K562 (cell line): ENCODE data around the gene SLA2. TPM values are rescaled to one million over a fixed set of nuclear protein-coding genes. Genes with fewer than 3 reads are reported as not detected.
A peak's percentile ranks its signal among the peaks of the same experiment; 100 is the strongest.

Experiments
- DACH1 ChIP-seq: fragments of 450-650 bp; IDR thresholded peaks from 2 replicates; pipeline ENCODE4 v1.6.1; 2018; ENCODE audit not compliant: partially characterized antibody
- E2F1 ChIP-seq: sonication (generic); formaldehyde crosslinking; IDR thresholded peaks from 2 replicates; pipeline ENCODE4 v1.8.1; 2023; ENCODE audit warnings: mild to moderate bottlenecking, missing genetic modification reagents, moderate library complexity
- HSF4 ChIP-seq: fragments of 250-450 bp; sonication (Bioruptor Pico); IDR thresholded peaks from 2 replicates; pipeline ENCODE4 v2.1.2; 2022; ENCODE audit warnings: mild to moderate bottlenecking, moderate library complexity, borderline replicate concordance
- IRF1 ChIP-seq: sonication (generic); formaldehyde crosslinking; IDR thresholded peaks from 2 replicates; pipeline ENCODE4 v1.8.0; 2022; ENCODE audit warnings: missing genetic modification reagents, mild to moderate bottlenecking, borderline replicate concordance
- KDM4B ChIP-seq, 2 experiments: fragments of 450-650 bp in 1 of 2; sonication (generic) in 1 of 2; IDR thresholded peaks; 2 replicates each; pipeline ENCODE4 v1.6.1; 2016 to 2017; ENCODE audit warnings: borderline replicate concordance in 2 of 2, antibody characterized with exemption in 1 of 2, low read depth in 1 of 2, mild to moderate bottlenecking in 1 of 2
- NFRKB ChIP-seq: fragments of 450-650 bp; IDR thresholded peaks from 2 replicates; pipeline ENCODE4 v1.6.1; 2016; ENCODE audit warnings: low read depth
- REST ChIP-seq, 2 experiments: fragments of 450-650 bp; formaldehyde crosslinking in 1 of 2; IDR thresholded peaks; 2 replicates each; pipeline versions ENCODE4 v1.4.0 to v1.6.1; 2014 to 2020; ENCODE audit warnings: mild to moderate bottlenecking in 2 of 2, borderline replicate concordance in 1 of 2, low read depth in 1 of 2
- RFX7 ChIP-seq: fragments of 250-450 bp; sonication (Bioruptor Pico); IDR thresholded peaks from 2 replicates; pipeline ENCODE4 v1.5.1; 2021; ENCODE audit warnings: mild to moderate bottlenecking
- SP1 ChIP-seq: sonication (generic); formaldehyde crosslinking; IDR thresholded peaks from 2 replicates; pipeline ENCODE4 v1.8.1; 2022; ENCODE audit warnings: mild to moderate bottlenecking, missing genetic modification reagents
- SRSF1 ChIP-seq: fragments of 200-400 bp; formaldehyde crosslinking; IDR thresholded peaks from 2 replicates; pipeline ENCODE4 v1.6.1; 2017; ENCODE audit warnings: mild to moderate bottlenecking, low read depth, low read length, moderate library complexity
- SRSF3 ChIP-seq: fragments of 200-400 bp; formaldehyde crosslinking; IDR thresholded peaks from 2 replicates; pipeline ENCODE4 v1.6.1; 2016; ENCODE audit warnings: mild to moderate bottlenecking, low read length, moderate library complexity; ENCODE audit not compliant: insufficient read depth
- TRIM25 ChIP-seq: fragments of 450-650 bp; IDR thresholded peaks from 2 replicates; pipeline ENCODE4 v1.7.0; 2016; ENCODE audit warnings: borderline replicate concordance
- ZNF347 ChIP-seq: fragments of 450-650 bp; formaldehyde crosslinking; IDR thresholded peaks from 2 replicates; pipeline ENCODE4 v1.4.0; 2020; ENCODE audit warnings: low read depth, mild to moderate bottlenecking, moderate library complexity
- ZNF589 ChIP-seq: fragments of 200-800 bp; sonication (Bioruptor generic); IDR thresholded peaks from 2 replicates; pipeline ENCODE4 v1.6.1; 2016; ENCODE audit warnings: low read depth, missing genetic modification characterization, missing compliant biosample characterization
- ZNF76 ChIP-seq: fragments of 250-450 bp; sonication (Bioruptor Pico); IDR thresholded peaks from 2 replicates; pipeline ENCODE4 v1.4.0; 2020; ENCODE audit warnings: mild to moderate bottlenecking, moderate library complexity, borderline replicate concordance
- polyA plus RNA-seq, 8 experiments: library from polyadenylated mRNA; depleted of rRNA in 4 of 8; stranded (reverse) in 5 of 8; unstranded in 3 of 8; fragments of >200 nt; fragmentation: Nextera tagmentation in 2 of 8; fragmentation: Illumina TruSeq in 1 of 8; extraction: Ambion mirVana in 2 of 8; extraction: Trizol in 1 of 8; gene quantifications; 2 replicates each; pipeline versions ENCODE4 v1.2.1 to v1.2.3, GENCODE V29; 2011 to 2014; ENCODE audit warnings: inconsistent platforms in 1 of 8, missing spikeins in 1 of 8
- total RNA-seq, 7 experiments: library from RNA; depleted of rRNA in 6 of 7; stranded (reverse); fragments of >200 nt in 6 of 7; fragmentation: Illumina TruSeq in 2 of 7; extraction: Trizol in 2 of 7; gene quantifications; 2 replicates each; pipeline versions ENCODE4 v1.2.1 to v1.2.3, GENCODE V29; 2011 to 2021; ENCODE audit warnings: low replicate concordance in 1 of 7

SLA2 gene
- total and polyA plus RNA-seq, 9 of the 15 experiments (the other 6 are each of a cell fraction or from before 2014, with no cell fraction given): 0.07 TPM; not detected in 7

- TF ChIP-seq REST (IDR thresholded peaks at IDR 0.05; ENCODE audit: borderline replicate concordance): no peak
- TF ChIP-seq REST (CRISPR knock-in tag; IDR thresholded peaks at IDR 0.05; ENCODE audit: low read depth): no peak
- TF ChIP-seq ZNF347 (CRISPR knock-in tag): no peak
- no peak for TF ChIP-seq RFX7 (CRISPR knock-in tag)
- no peak for TF ChIP-seq IRF1 (CRISPR knock-in tag)
- TF ChIP-seq NFRKB: peak; percentile 47; the same call in 1 of the 2 replicates
- TF ChIP-seq SRSF1: no peak
- no peak for TF ChIP-seq DACH1
- TF ChIP-seq SP1: peak; percentile 53; the same call in 1 of the 2 replicates
- no peak for TF ChIP-seq TRIM25
- TF ChIP-seq E2F1 (CRISPR knock-in tag): no peak
- no peak for TF ChIP-seq ZNF589 (CRISPR knock-in tag)
- no peak; a peak in 1 of 4 replicates for TF ChIP-seq KDM4B (IDR thresholded peaks at IDR 0.05; ENCODE audit: borderline replicate concordance in 2 of 2, low read depth in 1 of 2)
- TF ChIP-seq ZNF76 (CRISPR knock-in tag): no peak
- no peak for TF ChIP-seq HSF4 (CRISPR knock-in tag)
- no peak for TF ChIP-seq SRSF3
Measured at GRCh38 chr20:36573103-36573797, 72.7 kb downstream of the SLA2 start, which contains the start of gene TGIF2 (continued).
